ENCODE results near the gene LARGE1. TPM values are rescaled to one million over a fixed set of nuclear protein-coding genes. Genes with fewer than 3 reads are reported as not detected.

Gene LARGE1
- total RNA-seq, 2 experiments from 2014 or later: 0.58 to 1.1 TPM

- Mint-ChIP-seq H3K27ac (no peak overlapping the region), H3K4me1 (no peaks in the 10 kb centered on the region), H3K36me3 (no peaks in the 10 kb centered on the region), H3K9me3 (ENCODE audit: low read depth) (peaks cover 20% of the 10 kb centered on the region), H3K27me3 (no peaks in the 10 kb centered on the region), H3K4me3 (no peak overlapping the region)
- DNase-seq (no peak), ATAC-seq (no peak)
- CTCF ChIA-PET: no interaction called here
Observed at GRCh38 chr22:33706100-33706499, 214.2 kb downstream of the LARGE1 start.

GRCh38 chr22:33699176-33699575 is 221.1 kb downstream of the LARGE1 start:
- no peak overlapping the region for H3K27ac Mint-ChIP-seq

GRCh38 chr22:33697640-33698039 is 222.6 kb downstream of the LARGE1 start:
- no peak overlapping the region for H3K4me3 Mint-ChIP-seq

More at GRCh38 chr22:33699176-33699575, 221.1 kb downstream of the LARGE1 start:
- no peak overlapping the region for H3K4me3 Mint-ChIP-seq
- ATAC-seq (no peak), DNase-seq (no peak)
- H3K9me3 Mint-ChIP-seq (ENCODE audit: low read depth): peaks cover 17% of the 10 kb centered on the region
- no peaks in the 10 kb centered on the region for H3K4me1 Mint-ChIP-seq
- CTCF ChIA-PET: no interaction called here
- H3K36me3 Mint-ChIP-seq: no peaks in the 10 kb centered on the region
- no peaks in the 10 kb centered on the region for H3K27me3 Mint-ChIP-seq

GRCh38 chr22:33691057-33691630 is 229.1 kb downstream of the LARGE1 start:
- no peaks in the 10 kb centered on the region for H3K27me3 Mint-ChIP-seq
- no peak overlapping the region for H3K27ac Mint-ChIP-seq
- CTCF ChIA-PET: no interaction called here
- no peak for DNase-seq
- no peak overlapping the region for H3K4me3 Mint-ChIP-seq
- no peaks in the 10 kb centered on the region for H3K4me1 Mint-ChIP-seq
- ATAC-seq: no peak
- no peaks in the 10 kb centered on the region for H3K36me3 Mint-ChIP-seq
- H3K9me3 Mint-ChIP-seq (ENCODE audit: low read depth): peaks cover 24% of the 10 kb centered on the region

More at GRCh38 chr22:33697640-33698039, 222.6 kb downstream of the LARGE1 start:
- DNase-seq: no peak
- CTCF ChIA-PET: no interaction called here
- ATAC-seq: no peak
- Mint-ChIP-seq H3K4me1 (no peaks in the 10 kb centered on the region), H3K27me3 (no peaks in the 10 kb centered on the region), H3K9me3 (ENCODE audit: low read depth) (peaks cover 19% of the 10 kb centered on the region), H3K27ac (no peak overlapping the region), H3K36me3 (no peaks in the 10 kb centered on the region)

- no peaks in the 10 kb centered on the region for H3K27me3 Mint-ChIP-seq
- CTCF ChIA-PET: no interaction called here
- H3K36me3 Mint-ChIP-seq: no peaks in the 10 kb centered on the region
- no peak for DNase-seq
- ATAC-seq: no peak
- no peak overlapping the region for H3K27ac Mint-ChIP-seq
- H3K4me1 Mint-ChIP-seq: no peaks in the 10 kb centered on the region
- peaks cover 22% of the 10 kb centered on the region for H3K9me3 Mint-ChIP-seq (ENCODE audit: low read depth)
- H3K4me3 Mint-ChIP-seq: no peak overlapping the region
Observed at GRCh38 chr22:33688903-33689302, 231.4 kb downstream of the LARGE1 start.

- H3K27me3 Mint-ChIP-seq: no peaks in the 10 kb centered on the region
- ATAC-seq (no peak), DNase-seq (no peak)
- H3K4me1 Mint-ChIP-seq: no peaks in the 10 kb centered on the region
- no peak overlapping the region for H3K27ac Mint-ChIP-seq
- CTCF ChIA-PET: no interaction called here
- H3K4me3 Mint-ChIP-seq: no peak overlapping the region
- no peaks in the 10 kb centered on the region for H3K36me3 Mint-ChIP-seq
- H3K9me3 Mint-ChIP-seq (ENCODE audit: low read depth): peaks cover 21% of the 10 kb centered on the region
Observed at GRCh38 chr22:33687464-33687863, 232.8 kb downstream of the LARGE1 start.

- CTCF ChIA-PET: no interaction called here
- ATAC-seq (no peak), DNase-seq (no peak)
- Mint-ChIP-seq H3K27me3 (no peaks in the 10 kb centered on the region), H3K9me3 (ENCODE audit: low read depth) (peaks cover 24% of the 10 kb centered on the region), H3K27ac (no peak overlapping the region), H3K4me3 (no peak overlapping the region), H3K4me1 (no peaks in the 10 kb centered on the region), H3K36me3 (no peaks in the 10 kb centered on the region)
Observed at GRCh38 chr22:33684087-33684486, 236.2 kb downstream of the LARGE1 start.

- DNase-seq (no peak), ATAC-seq (no peak)
- no peaks in the 10 kb centered on the region for H3K4me1 Mint-ChIP-seq
- CTCF ChIA-PET: no interaction called here
- H3K9me3 Mint-ChIP-seq (ENCODE audit: low read depth): peaks cover 27% of the 10 kb centered on the region
- H3K4me3 Mint-ChIP-seq: no peak overlapping the region
- no peaks in the 10 kb centered on the region for H3K27me3 Mint-ChIP-seq
- no peaks in the 10 kb centered on the region for H3K36me3 Mint-ChIP-seq
- no peak overlapping the region for H3K27ac Mint-ChIP-seq
Observed at GRCh38 chr22:33682927-33683326, 237.3 kb downstream of the LARGE1 start.

- no peaks in the 10 kb centered on the region for H3K36me3 Mint-ChIP-seq
Observed at GRCh38 chr22:33680632-33681031, 239.6 kb downstream of the LARGE1 start.

GRCh38 chr22:33678523-33678922 is 241.8 kb downstream of the LARGE1 start:
- CTCF ChIA-PET: no interaction called here
- H3K36me3 Mint-ChIP-seq: no peaks in the 10 kb centered on the region
- ATAC-seq (no peak), DNase-seq (no peak)
- peaks cover 29% of the 10 kb centered on the region for H3K9me3 Mint-ChIP-seq (ENCODE audit: low read depth)
- no peaks in the 10 kb centered on the region for H3K27me3 Mint-ChIP-seq
- H3K4me1 Mint-ChIP-seq: no peaks in the 10 kb centered on the region
- no peak overlapping the region for H3K27ac Mint-ChIP-seq
- no peak overlapping the region for H3K4me3 Mint-ChIP-seq

More at GRCh38 chr22:33680632-33681031, 239.6 kb downstream of the LARGE1 start:
- DNase-seq: no peak
- H3K4me1 Mint-ChIP-seq: no peaks in the 10 kb centered on the region
- CTCF ChIA-PET: no interaction called here
- peaks cover 20% of the 10 kb centered on the region for H3K9me3 Mint-ChIP-seq (ENCODE audit: low read depth)
- H3K27ac Mint-ChIP-seq: no peak overlapping the region
- no peaks in the 10 kb centered on the region for H3K27me3 Mint-ChIP-seq
- no peak for ATAC-seq
- no peak overlapping the region for H3K4me3 Mint-ChIP-seq

GRCh38 chr22:33677536-33677935 is 242.7 kb downstream of the LARGE1 start:
- Mint-ChIP-seq H3K9me3 (ENCODE audit: low read depth) (peaks cover 29% of the 10 kb centered on the region), H3K4me3 (no peak overlapping the region), H3K27me3 (no peaks in the 10 kb centered on the region), H3K27ac (no peak overlapping the region), H3K4me1 (no peaks in the 10 kb centered on the region), H3K36me3 (no peaks in the 10 kb centered on the region)
- CTCF ChIA-PET: no interaction called here
- ATAC-seq (no peak), DNase-seq (no peak)

- Mint-ChIP-seq H3K4me3 (no peak overlapping the region), H3K9me3 (ENCODE audit: low read depth) (peaks cover 23% of the 10 kb centered on the region), H3K27ac (no peak overlapping the region), H3K4me1 (no peaks in the 10 kb centered on the region), H3K36me3 (no peaks in the 10 kb centered on the region), H3K27me3 (no peaks in the 10 kb centered on the region)
- CTCF ChIA-PET: no interaction called here
- DNase-seq (no peak), ATAC-seq (no peak)
Observed at GRCh38 chr22:33674357-33674756, 245.9 kb downstream of the LARGE1 start.

GRCh38 chr22:33669746-33670145 is 250.5 kb downstream of the LARGE1 start:
- no peak for DNase-seq
- no peak overlapping the region for H3K27ac Mint-ChIP-seq
- no peak for ATAC-seq
- H3K4me1 Mint-ChIP-seq: no peaks in the 10 kb centered on the region
- no peak overlapping the region for H3K4me3 Mint-ChIP-seq
- H3K9me3 Mint-ChIP-seq (ENCODE audit: low read depth): peaks cover 10% of the 10 kb centered on the region
- H3K36me3 Mint-ChIP-seq: no peaks in the 10 kb centered on the region
- no peaks in the 10 kb centered on the region for H3K27me3 Mint-ChIP-seq
- CTCF ChIA-PET: no interaction called here

- DNase-seq (no peak), ATAC-seq (no peak)
- H3K36me3 Mint-ChIP-seq: no peaks in the 10 kb centered on the region
- no peaks in the 10 kb centered on the region for H3K27me3 Mint-ChIP-seq
- peaks cover 9% of the 10 kb centered on the region for H3K9me3 Mint-ChIP-seq (ENCODE audit: low read depth)
- no peak overlapping the region for H3K4me3 Mint-ChIP-seq
- no peaks in the 10 kb centered on the region for H3K4me1 Mint-ChIP-seq
- CTCF ChIA-PET: no interaction called here
- H3K27ac Mint-ChIP-seq: no peak overlapping the region
Observed at GRCh38 chr22:33666961-33667619, 253.2 kb downstream of the LARGE1 start.

Measured in activated CD8-positive, alpha-beta memory T cell treated with anti-CD3 and anti-CD28 coated beads, Interleukin-2, amount 10 ng/mL, durations not matched to agents 7 days and 5 days (primary cell).